K562 (cell line): ENCODE measurements around the gene PRKAR2B. TPM values are rescaled to one million over a fixed set of nuclear protein-coding genes. Genes with fewer than 3 reads are reported as not detected.

Experiments
- ASH1L ChIP-seq: fragments of 450-650 bp; IDR thresholded peaks from 2 replicates; pipeline ENCODE4 v1.6.1; 2018; ENCODE audit warnings: borderline replicate concordance, mild to moderate bottlenecking, low read depth; ENCODE audit not compliant: partially characterized antibody
- BRD4 ChIP-seq: fragments of 200-600 bp; sonication (generic); IDR thresholded peaks from 2 replicates; pipeline ENCODE4 v1.6.1; 2017; ENCODE audit warnings: inconsistent platforms
- C11orf30 ChIP-seq: fragments of 450-650 bp; IDR thresholded peaks from 2 replicates; pipeline ENCODE4 v1.6.1; 2016; ENCODE audit warnings: low read depth, mild to moderate bottlenecking
- ELF4 ChIP-seq: fragments of 450-650 bp; formaldehyde crosslinking; IDR thresholded peaks from 2 replicates; pipeline ENCODE4 v1.4.0; 2022; ENCODE audit warnings: missing genetic modification characterization
- FOXA3 ChIP-seq, 2 experiments: fragments of 450-650 bp in 1 of 2; sonication (generic) in 1 of 2; formaldehyde crosslinking; IDR thresholded peaks in 1 of 2; conservative IDR thresholded peaks in 1 of 2; 2 replicates each; pipeline versions ENCODE4 v1.4.0 to v1.8.0; 2020 to 2022; ENCODE audit warnings: mild to moderate bottlenecking in 2 of 2, missing genetic modification reagents in 1 of 2
- FUS ChIP-seq: fragments of 200-400 bp; formaldehyde crosslinking; optimal IDR thresholded peaks from 2 replicates; pipeline ENCODE3; 2017; ENCODE audit warnings: low read depth, low read length
- GATA2 ChIP-seq: sonication (generic); formaldehyde crosslinking; IDR thresholded peaks from 2 replicates; pipeline ENCODE4 v1.4.0; 2020; ENCODE audit warnings: mild to moderate bottlenecking, missing genetic modification reagents
- HDGF ChIP-seq: fragments of 450-650 bp; IDR thresholded peaks from 2 replicates; pipeline ENCODE4 v1.6.1; 2016
- ID3 ChIP-seq, 2 experiments: fragments of 250-450 bp in 1 of 2; fragments of 450-650 bp in 1 of 2; sonication (Bioruptor Pico) in 1 of 2; IDR thresholded peaks; 2 replicates each; pipeline versions ENCODE4 v1.6.1 to v1.8.0; 2016 to 2021; ENCODE audit warnings: mild to moderate bottlenecking in 2 of 2, moderate library complexity in 2 of 2, missing compliant biosample characterization in 1 of 2, missing genetic modification characterization in 1 of 2
- ILK ChIP-seq: fragments of 450-650 bp; IDR thresholded peaks from 2 replicates; pipeline ENCODE4 v1.6.1; 2016; ENCODE audit warnings: missing genetic modification characterization, low read depth, mild to moderate bottlenecking, missing compliant biosample characterization, moderate library complexity, borderline replicate concordance
- JUNB ChIP-seq: fragments of 450-650 bp; formaldehyde crosslinking; conservative IDR thresholded peaks from 2 replicates; pipeline ENCODE4 v1.4.0; 2020; ENCODE audit warnings: mild to moderate bottlenecking
- L3MBTL2 ChIP-seq: fragments of 450-650 bp; IDR thresholded peaks from 2 replicates; pipeline ENCODE4 v1.6.1; 2016; ENCODE audit warnings: mild to moderate bottlenecking, moderate library complexity
- MAFK ChIP-seq: IDR thresholded peaks from 2 replicates; pipeline ENCODE4 v1.6.1; 2011; ENCODE audit warnings: low read length, improper control_type of control experiment
- MEIS2 ChIP-seq: fragments of 450-650 bp; IDR thresholded peaks from 2 replicates; pipeline ENCODE4 v1.6.1; 2014; ENCODE audit warnings: mild to moderate bottlenecking; ENCODE audit not compliant: partially characterized antibody
- MYBL2 ChIP-seq, 2 experiments: fragments of 450-650 bp in 1 of 2; sonication (generic) in 1 of 2; formaldehyde crosslinking in 1 of 2; IDR thresholded peaks; 2 replicates each; pipeline versions ENCODE4 v1.6.1 to v1.8.1; 2017 to 2022; ENCODE audit warnings: borderline replicate concordance in 1 of 2, inconsistent platforms in 1 of 2, low read depth in 1 of 2, mild to moderate bottlenecking in 1 of 2, missing genetic modification reagents in 1 of 2, moderate library complexity in 1 of 2
- NFE2 ChIP-seq: IDR thresholded peaks from 2 replicates; pipeline ENCODE4 v1.6.1; 2014; ENCODE audit warnings: antibody characterized with exemption, low read depth
- POLR2AphosphoS5 ChIP-seq: IDR thresholded peaks from 2 replicates; pipeline ENCODE4 v1.6.1; 2011; ENCODE audit warnings: mild to moderate bottlenecking, low read depth, low read length, moderate library complexity; ENCODE audit not compliant: control insufficient read depth, insufficient read depth
- PPARD ChIP-seq: fragments of 250-450 bp; sonication (Bioruptor Pico); IDR thresholded peaks from 2 replicates; pipeline ENCODE4 v1.8.0; 2022; ENCODE audit warnings: inconsistent platforms, mild to moderate bottlenecking, moderate library complexity
- PRPF4 ChIP-seq: fragments of 200-400 bp; formaldehyde crosslinking; IDR thresholded peaks from one replicate; pipeline ENCODE4 v1.6.1; 2017; ENCODE audit warnings: low read length, low read depth, mild to moderate bottlenecking; ENCODE audit not compliant: insufficient read depth, poor library complexity, severe bottlenecking
- SETDB1 ChIP-seq: IDR thresholded peaks from one replicate; pipeline ENCODE4 v1.6.1; 2012; ENCODE audit warnings: low read length, control low read depth, inconsistent platforms
- SMAD3 ChIP-seq: fragments of 450-650 bp; formaldehyde crosslinking; conservative IDR thresholded peaks from 2 replicates; pipeline ENCODE4 v1.4.0; 2020; ENCODE audit warnings: mild to moderate bottlenecking
- SMARCC2 ChIP-seq: fragments of 450-650 bp; IDR thresholded peaks from 2 replicates; pipeline ENCODE4 v1.6.1; 2017; ENCODE audit warnings: antibody characterized with exemption, moderate library complexity, mild to moderate bottlenecking, low read depth
- SMC3 ChIP-seq: conservative IDR thresholded peaks from 2 replicates; pipeline ENCODE4 v1.6.1; 2011; ENCODE audit warnings: low read depth, low read length, improper control_type of control experiment; ENCODE audit not compliant: insufficient read depth
- TCF15 ChIP-seq: fragments of 250-450 bp; sonication (Bioruptor Pico); IDR thresholded peaks from 2 replicates; pipeline ENCODE4 v1.8.0; 2022; ENCODE audit warnings: moderate library complexity, mild to moderate bottlenecking, inconsistent platforms
- TSHZ1 ChIP-seq: fragments of 250-450 bp; sonication (Bioruptor Pico); IDR thresholded peaks from 2 replicates; pipeline ENCODE4 v1.4.0; 2020; ENCODE audit warnings: mild to moderate bottlenecking, moderate library complexity
- ZBTB17 ChIP-seq: fragments of 450-650 bp; formaldehyde crosslinking; IDR thresholded peaks from 2 replicates; pipeline ENCODE4 v1.4.0; 2020; ENCODE audit warnings: mild to moderate bottlenecking
- ZSCAN32 ChIP-seq: fragments of 450-650 bp; formaldehyde crosslinking; IDR thresholded peaks from 2 replicates; pipeline ENCODE4 v1.4.0; 2020; ENCODE audit warnings: mild to moderate bottlenecking, moderate library complexity
- polyA plus RNA-seq, 8 experiments: library from polyadenylated mRNA; depleted of rRNA in 4 of 8; stranded (reverse) in 5 of 8; unstranded in 3 of 8; fragments of >200 nt; fragmentation: Nextera tagmentation in 2 of 8; fragmentation: Illumina TruSeq in 1 of 8; extraction: Ambion mirVana in 2 of 8; extraction: Trizol in 1 of 8; gene quantifications; 2 replicates each; pipeline versions ENCODE4 v1.2.1 to v1.2.3, GENCODE V29; 2011 to 2014; ENCODE audit warnings: inconsistent platforms in 1 of 8, missing spikeins in 1 of 8
- total RNA-seq, 7 experiments: library from RNA; depleted of rRNA in 6 of 7; stranded (reverse); fragments of >200 nt in 6 of 7; fragmentation: Illumina TruSeq in 2 of 7; extraction: Trizol in 2 of 7; gene quantifications; 2 replicates each; pipeline versions ENCODE4 v1.2.1 to v1.2.3, GENCODE V29; 2011 to 2021; ENCODE audit warnings: low replicate concordance in 1 of 7

The PRKAR2B gene
- total and polyA plus RNA-seq, 9 of the 15 experiments (the other 6 are each of a cell fraction or from before 2014, with no cell fraction given), result 59.0 to 173 (median 129) TPM

DNA sequence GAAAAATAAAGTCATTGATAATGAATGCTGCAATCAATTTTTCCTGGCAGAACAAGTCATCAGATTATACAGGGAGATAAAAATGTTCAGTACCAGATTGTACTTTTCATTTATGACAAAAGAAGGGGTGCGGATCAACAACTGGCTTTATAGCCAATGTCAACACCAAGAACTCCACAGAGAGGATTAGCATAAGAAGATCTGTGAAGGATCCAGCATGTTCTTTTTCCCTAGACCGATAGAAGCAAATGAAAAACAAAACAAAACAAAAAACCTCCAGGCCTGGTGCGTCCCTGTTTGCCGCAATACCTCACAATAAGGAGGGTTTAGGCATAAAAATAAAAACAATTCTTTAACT, 34.7 kb upstream of the PRKAR2B start (continued):
- TF ChIP-seq ASH1L (peak; percentile 44), HDGF (peak; percentile 54; the same call in 1 of the 2 replicates), NFE2 (no peak), TSHZ1 (CRISPR knock-in tag) (no peak), ZSCAN32 (no peak), L3MBTL2 (no peak), ID3 (CRISPR knock-in tag; IDR thresholded peaks at IDR 0.05) (no peak), ID3 (tag; IDR thresholded peaks at IDR 0.05) (no peak), FOXA3 (CRISPR knock-in tag; conservative IDR thresholded peaks at IDR 0.05 in 1 of 2, IDR thresholded peaks at IDR 0.05 in 1 of 2) (peak; percentile 72 to 73), POLR2AphosphoS5 (no peak), ELF4 (CRISPR knock-in tag) (no peak), SMC3 (0 out of 2 replicates have a peak, but pooled peaks have one; percentile 5), PRPF4 (no peak), MYBL2 (IDR thresholded peaks at IDR 0.05; ENCODE audit: low read depth) (no peak), MYBL2 (CRISPR knock-in tag; IDR thresholded peaks at IDR 0.05; ENCODE audit: borderline replicate concordance) (no peak), SMARCC2 (0 out of 2 replicates have a peak, but pooled peaks have one; percentile 53), BRD4 (0 out of 2 replicates have a peak, but pooled peaks have one; percentile 49), ZBTB17 (no peak), MEIS2 (peak; percentile 5), SMAD3 (CRISPR knock-in tag) (no peak), FUS (no peak), PPARD (CRISPR knock-in tag) (no peak), TCF15 (CRISPR knock-in tag) (no peak), GATA2 (CRISPR knock-in tag) (no peak), C11orf30 (no peak), SETDB1 (no peak), JUNB (no peak), MAFK (no peak), ILK (0 out of 2 replicates have a peak, but pooled peaks have one; percentile 42)
